ENCODE measurements around the gene WDR11.

WDR11 gene

DNA sequence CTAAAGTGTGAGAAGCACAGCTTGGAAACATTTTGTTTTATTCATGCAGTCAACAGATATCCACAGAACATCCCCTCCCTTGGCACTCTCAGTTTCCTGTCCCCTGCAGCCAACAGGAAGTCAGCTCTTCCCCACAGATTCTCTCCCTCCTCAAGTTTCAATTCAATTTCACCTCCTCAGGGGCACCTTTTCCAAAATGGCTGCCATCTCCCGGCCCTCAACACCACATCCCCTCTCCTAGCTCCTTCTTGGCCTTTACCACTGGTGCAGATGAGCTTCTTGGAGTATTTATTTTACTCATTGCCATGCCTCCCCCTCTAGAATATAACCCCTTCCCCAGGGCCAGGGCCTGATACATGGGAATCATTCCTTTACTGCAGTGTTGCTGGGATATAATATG lies 94.0 kb downstream of the WDR11 start:
- TF ChIP-seq, protein P1, sequence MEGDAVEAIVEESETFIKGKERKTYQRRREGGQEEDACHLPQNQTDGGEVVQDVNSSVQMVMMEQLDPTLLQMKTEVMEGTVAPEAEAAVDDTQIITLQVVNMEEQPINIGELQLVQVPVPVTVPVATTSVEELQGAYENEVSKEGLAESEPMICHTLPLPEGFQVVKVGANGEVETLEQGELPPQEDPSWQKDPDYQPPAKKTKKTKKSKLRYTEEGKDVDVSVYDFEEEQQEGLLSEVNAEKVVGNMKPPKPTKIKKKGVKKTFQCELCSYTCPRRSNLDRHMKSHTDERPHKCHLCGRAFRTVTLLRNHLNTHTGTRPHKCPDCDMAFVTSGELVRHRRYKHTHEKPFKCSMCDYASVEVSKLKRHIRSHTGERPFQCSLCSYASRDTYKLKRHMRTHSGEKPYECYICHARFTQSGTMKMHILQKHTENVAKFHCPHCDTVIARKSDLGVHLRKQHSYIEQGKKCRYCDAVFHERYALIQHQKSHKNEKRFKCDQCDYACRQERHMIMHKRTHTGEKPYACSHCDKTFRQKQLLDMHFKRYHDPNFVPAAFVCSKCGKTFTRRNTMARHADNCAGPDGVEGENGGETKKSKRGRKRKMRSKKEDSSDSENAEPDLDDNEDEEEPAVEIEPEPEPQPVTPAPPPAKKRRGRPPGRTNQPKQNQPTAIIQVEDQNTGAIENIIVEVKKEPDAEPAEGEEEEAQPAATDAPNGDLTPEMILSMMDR (IDR thresholded peaks at IDR 0.05; ENCODE audit: low read depth, low read length) = no peak
- no peak overlapping the region for H3K4me3 ChIP-seq (ENCODE audit: low read depth, low read length)

- no peak overlapping the region for H3K4me3 ChIP-seq (ENCODE audit: low read depth, low read length)
- TF ChIP-seq, protein P1 (IDR thresholded peaks at IDR 0.05; ENCODE audit: low read depth, low read length) = no peak
These were observed 94.7 kb downstream of the WDR11 start for GRCh38 chr10:120945801-120946302.

GRCh38 chr10:120946497-120946896 lies 95.3 kb downstream of the WDR11 start:
- TF ChIP-seq, protein P1 (IDR thresholded peaks at IDR 0.05; ENCODE audit: low read depth, low read length) = no peak
- no peak overlapping the region for H3K4me3 ChIP-seq (ENCODE audit: low read depth, low read length)

- TF ChIP-seq, protein P1 (IDR thresholded peaks at IDR 0.05; ENCODE audit: low read depth, low read length) = peak; percentile 77
- H3K4me3 ChIP-seq (ENCODE audit: low read depth, low read length) = peak overlapping the region; percentile 52
These were observed 97.9 kb downstream of the WDR11 start for GRCh38 chr10:120948889-120949608.

DNA sequence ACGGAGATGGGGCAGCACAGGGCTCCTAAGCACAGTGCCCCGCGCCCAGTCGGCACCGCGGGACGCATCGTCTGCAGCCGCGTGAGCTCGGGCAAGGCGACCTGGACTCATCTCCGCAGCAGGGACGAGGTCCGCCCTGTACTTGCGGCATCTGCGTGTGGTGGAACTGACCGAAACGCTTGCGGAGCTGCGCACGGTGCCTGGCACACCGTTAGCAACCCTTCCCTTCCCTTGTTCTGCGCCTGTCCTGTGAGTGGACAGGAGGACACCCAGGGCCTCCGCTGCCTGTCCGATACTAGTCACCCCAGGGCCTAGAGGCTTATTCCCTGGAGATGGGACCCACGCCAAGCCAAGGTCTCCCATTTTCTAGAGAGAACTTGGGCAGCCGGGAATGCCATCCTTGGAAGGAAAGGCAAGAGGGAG lies 98.5 kb downstream of the WDR11 start:
- peak overlapping the region; percentile 52; the same call in 1 of the 2 replicates for H3K4me3 ChIP-seq (ENCODE audit: low read depth, low read length)
- TF ChIP-seq, protein P1 (IDR thresholded peaks at IDR 0.05; ENCODE audit: low read depth, low read length) = no peak

GRCh38 chr10:120950051-120950561 lies 98.9 kb downstream of the WDR11 start:
- H3K4me3 ChIP-seq (ENCODE audit: low read depth, low read length) = no peak overlapping the region

GRCh38 chr10:120951288-120951687 lies 100.1 kb downstream of the WDR11 start:
- H3K4me3 ChIP-seq (ENCODE audit: low read depth, low read length) = no peak overlapping the region
- TF ChIP-seq, protein P1 (IDR thresholded peaks at IDR 0.05; ENCODE audit: low read depth, low read length) = no peak

More at GRCh38 chr10:120950051-120950561, 98.9 kb downstream of the WDR11 start:
- TF ChIP-seq, protein P1 (IDR thresholded peaks at IDR 0.05; ENCODE audit: low read depth, low read length) = no peak
